IMR-90 (cell line): ENCODE measurements around the gene BRIP1. TPM values are rescaled to one million over a fixed set of nuclear protein-coding genes. Genes with fewer than 3 reads are reported as not detected.

ENCODE experiments used
- ATAC-seq: fragments of 200-7000 bp; cut with Tn5 transposase; 2 replicates; pipeline ENCODE4 v1.9.1; 2020; ENCODE audit warnings: low read depth, mild to moderate bottlenecking, moderate library complexity
- BruUV-seq: library from RNA; stranded (reverse); fragments of 400-500 nt; replicated peaks from 2 replicates; lab custom pipeline; 2021; lab: Mats Ljungman, UMichigan
- CTCF ChIA-PET: fragments of 300-600 bp; formaldehyde crosslinking; extraction: SDS; loops from one replicate; lab custom pipeline; 2021; ENCODE audit warnings: antibody characterized with exemption; lab: Yijun Ruan, JAX
- POLR2A ChIA-PET: fragments of 300-600 bp; sonication (Branson Sonifier 250); formaldehyde crosslinking; loops from one replicate; lab custom pipeline; 2022; ENCODE audit warnings: antibody characterized with exemption; ENCODE audit not compliant: unreplicated experiment; lab: Charles Lee
- DNase-seq: peaks from one replicate; pipeline ENCODE4 v3.0.0; 2013
- H2AFZ ChIP-seq: replicated peaks from 2 replicates; pipeline ENCODE3; 2013; ENCODE audit warnings: low read length, mild to moderate bottlenecking; ENCODE audit not compliant: poor library complexity
- H2AK5ac ChIP-seq: 2 replicates; pipeline ENCODE4 v1.6.1; 2013; ENCODE audit warnings: low read depth, low read length, inconsistent platforms
- H2AK9ac ChIP-seq: replicated peaks from 2 replicates; pipeline ENCODE3; 2013; ENCODE audit warnings: mild to moderate bottlenecking, low read depth, low read length, moderate library complexity; ENCODE audit not compliant: poor library complexity
- H2BK120ac ChIP-seq: 2 replicates; pipeline ENCODE4 v1.6.1; 2013; ENCODE audit warnings: low read depth, low read length, inconsistent platforms
- H2BK15ac ChIP-seq: 3 replicates; pipeline ENCODE4 v1.6.1; 2013; ENCODE audit warnings: low read depth, low read length, inconsistent platforms
- H2BK20ac ChIP-seq: 2 replicates; pipeline ENCODE4 v1.6.1; 2013; ENCODE audit warnings: low read depth, mild to moderate bottlenecking, inconsistent platforms, low read length, moderate library complexity
- H2BK5ac ChIP-seq: 2 replicates; pipeline ENCODE4 v1.6.1; 2013; ENCODE audit warnings: mild to moderate bottlenecking, low read depth, low read length, inconsistent platforms; ENCODE audit not compliant: poor library complexity, severe bottlenecking
- H3K14ac ChIP-seq: replicated peaks from 2 replicates; pipeline ENCODE4 v1.6.1; 2013; ENCODE audit warnings: low read depth, low read length, inconsistent platforms
- H3K18ac ChIP-seq: 2 replicates; pipeline ENCODE4 v1.6.1; 2013; ENCODE audit warnings: low read depth, low read length, control low read depth
- H3K23ac ChIP-seq: 2 replicates; pipeline ENCODE4 v1.6.1; 2013; ENCODE audit warnings: low read depth, low read length, inconsistent platforms
- H3K27ac ChIP-seq: 2 replicates; pipeline ENCODE4 v1.5.1; 2013; ENCODE audit warnings: mild to moderate bottlenecking, control low read depth, low read length; ENCODE audit not compliant: insufficient read depth
- H3K27me3 ChIP-seq: 2 replicates; pipeline ENCODE4 v1.6.1; 2013; ENCODE audit warnings: low read length; ENCODE audit not compliant: control insufficient read depth, insufficient read depth
- H3K36me3 ChIP-seq: 2 replicates; pipeline ENCODE4 v1.6.1; 2013; ENCODE audit warnings: low read length, mixed read lengths; ENCODE audit not compliant: control insufficient read depth, insufficient read depth
- H3K4ac ChIP-seq: 2 replicates; pipeline ENCODE4 v1.6.1; 2013; ENCODE audit warnings: low read depth, low read length, inconsistent platforms
- H3K4me1 ChIP-seq: 2 replicates; pipeline ENCODE4 v1.6.1; 2013; ENCODE audit warnings: low read length, mixed read lengths; ENCODE audit not compliant: control insufficient read depth, insufficient read depth
- H3K4me2 ChIP-seq: 2 replicates; pipeline ENCODE4 v1.6.1; 2013; ENCODE audit warnings: low read depth, mild to moderate bottlenecking, control low read depth, low read length, moderate library complexity
- H3K4me3 ChIP-seq: 2 replicates; pipeline ENCODE4 v1.5.1; 2013; ENCODE audit warnings: low read depth, mild to moderate bottlenecking, control low read depth, low read length, moderate library complexity; ENCODE audit not compliant: insufficient read depth
- H3K56ac ChIP-seq: 2 replicates; pipeline ENCODE4 v1.6.1; 2013; ENCODE audit warnings: low read length, inconsistent platforms; ENCODE audit not compliant: insufficient read depth; ENCODE audit errors: extremely low read depth
- H3K79me1 ChIP-seq, 2 experiments: 2 replicates each; pipeline ENCODE4 v1.6.1; 2013; ENCODE audit warnings: low read length in 2 of 2, inconsistent platforms in 1 of 2, low read depth in 1 of 2
- H3K9ac ChIP-seq: 2 replicates; pipeline ENCODE4 v1.6.1; 2013; ENCODE audit warnings: low read depth, low read length, control low read depth
- H3K9me1 ChIP-seq: 2 replicates; pipeline ENCODE4 v1.6.1; 2013; ENCODE audit warnings: low read length, inconsistent platforms; ENCODE audit not compliant: insufficient read depth
- H3K9me3 ChIP-seq: 2 replicates; pipeline ENCODE4 v1.6.1; 2013; ENCODE audit warnings: low read length; ENCODE audit not compliant: control insufficient read depth, insufficient read depth
- H4K20me1 ChIP-seq: 2 replicates; pipeline ENCODE4 v1.6.1; 2013; ENCODE audit warnings: low read length, inconsistent platforms; ENCODE audit not compliant: insufficient read depth
- H4K5ac ChIP-seq: 2 replicates; pipeline ENCODE4 v1.6.1; 2013; ENCODE audit warnings: mild to moderate bottlenecking, low read depth, low read length, control low read depth
- H4K8ac ChIP-seq, 2 experiments: 2 replicates each; pipeline ENCODE4 v1.6.1; 2013; ENCODE audit warnings: low read depth in 2 of 2, low read length in 2 of 2, control low read depth in 1 of 2, inconsistent platforms in 1 of 2
- H4K91ac ChIP-seq: 2 replicates; pipeline ENCODE4 v1.6.1; 2013; ENCODE audit warnings: low read depth, low read length, inconsistent platforms; ENCODE audit not compliant: insufficient read depth
- BHLHE40 ChIP-seq: fragments of 150-350 bp; IDR thresholded peaks from 2 replicates; pipeline ENCODE4 v1.6.1; 2016; ENCODE audit warnings: mild to moderate bottlenecking, low read depth, low read length
- CEBPB ChIP-seq: IDR thresholded peaks from 2 replicates; pipeline ENCODE4 v1.6.1; 2012; ENCODE audit warnings: low read depth, low read length, improper control_type of control experiment
- CHD1 ChIP-seq: IDR thresholded peaks from 2 replicates; pipeline ENCODE4 v1.6.1; 2012; ENCODE audit warnings: low read depth, low read length, improper control_type of control experiment
- ELK1 ChIP-seq: fragments of 150-350 bp; IDR thresholded peaks from 2 replicates; pipeline ENCODE4 v1.6.1; 2016; ENCODE audit warnings: low read depth, mild to moderate bottlenecking, low read length, moderate library complexity, borderline replicate concordance
- FOS ChIP-seq: fragments of 150-350 bp; IDR thresholded peaks from 2 replicates; pipeline ENCODE4 v1.6.1; 2016; ENCODE audit warnings: low read depth, low read length
- MAFK ChIP-seq: IDR thresholded peaks from 2 replicates; pipeline ENCODE4 v1.6.1; 2012; ENCODE audit warnings: low read depth, low read length, improper control_type of control experiment
- MAZ ChIP-seq: IDR thresholded peaks from 2 replicates; pipeline ENCODE4 v1.6.1; 2012; ENCODE audit warnings: low read depth, mild to moderate bottlenecking, low read length, improper control_type of control experiment, moderate library complexity, borderline replicate concordance
- MXI1 ChIP-seq: IDR thresholded peaks from 2 replicates; pipeline ENCODE4 v1.6.1; 2012; ENCODE audit warnings: low read depth, mild to moderate bottlenecking, low read length, moderate library complexity, borderline replicate concordance
- NFE2L2 ChIP-seq: fragments of 150-350 bp; IDR thresholded peaks from 2 replicates; pipeline ENCODE4 v1.6.1; 2016; ENCODE audit warnings: low read depth, mild to moderate bottlenecking, low read length
- POLR2A ChIP-seq: IDR thresholded peaks from 2 replicates; pipeline ENCODE4 v1.6.1; 2012; ENCODE audit warnings: mild to moderate bottlenecking, low read depth, low read length
- RAD21 ChIP-seq: IDR thresholded peaks from 2 replicates; pipeline ENCODE4 v1.6.1; 2012; ENCODE audit warnings: low read length, improper control_type of control experiment
- RCOR1 ChIP-seq: IDR thresholded peaks from 2 replicates; pipeline ENCODE4 v1.6.1; 2012; ENCODE audit warnings: mild to moderate bottlenecking, low read length, improper control_type of control experiment; ENCODE audit not compliant: insufficient replicate concordance
- RFX5 ChIP-seq: IDR thresholded peaks from 2 replicates; pipeline ENCODE4 v1.8.0; 2012; ENCODE audit warnings: low read depth, mild to moderate bottlenecking, low read length, moderate library complexity
- SMC3 ChIP-seq: fragments of 150-350 bp; IDR thresholded peaks from 2 replicates; pipeline ENCODE4 v1.6.1; 2016; ENCODE audit warnings: low read depth, mild to moderate bottlenecking, antibody characterized with exemption, low read length, moderate library complexity
- WGBS, 2 experiments: methylation state at CpG; one replicate each; pipeline versions ENCODE4 v1.1.5 to v1.1.7; 2013; ENCODE audit warnings: missing lambda C conversion rate in 2 of 2; ENCODE audit not compliant: insufficient read length in 1 of 2; ENCODE audit errors: extremely low coverage in 2 of 2; 5-methylcytosine and 5-hydroxymethylcytosine counted together
- dilution Hi-C: fragments of 300-500 bp; cut with HindIII; formaldehyde crosslinking; loops from one replicate; pipeline ENCODE4 v1.14.3; 2018; ENCODE audit warnings: low sequenced_read_pairs; ENCODE audit not compliant: unreplicated experiment
- in situ Hi-C: fragments of 300-500 bp; cut with MboI; formaldehyde crosslinking; loops from 3 replicates; pipeline ENCODE4 v1.14.3; 2019; ENCODE audit warnings: low sequenced_read_pairs, inconsistent platforms, mixed read lengths
- intact Hi-C: fragments of 100-400 bp; cut with micrococcal nuclease; formaldehyde crosslinking; loops from 2 replicates; pipeline ENCODE4 v1.10.0; 2022
- polyA plus RNA-seq, 3 experiments: library from polyadenylated mRNA; depleted of rRNA; stranded (reverse); fragments of >200 nt; gene quantifications; 2 replicates each; pipeline ENCODE4 v1.2.3, GENCODE V29; 2012; ENCODE audit warnings: low replicate concordance in 1 of 3
- total RNA-seq: library from RNA; depleted of rRNA; stranded (reverse); fragments of >200 nt; gene quantifications from 2 replicates; pipeline ENCODE4 v1.2.3, GENCODE V29; 2012
- TF ChIP-seq, protein P1 (sequence below): fragments of 150-350 bp; IDR thresholded peaks from 2 replicates; pipeline ENCODE4 v1.6.1; 2017; ENCODE audit warnings: mild to moderate bottlenecking, antibody characterized with exemption, low read length, low read depth
- TF ChIP-seq, protein P2 (sequence below): conservative IDR thresholded peaks from 2 replicates; pipeline ENCODE4 v1.5.1; 2012; ENCODE audit warnings: mild to moderate bottlenecking, low read depth, low read length, improper control_type of control experiment

The BRIP1 gene
- total and polyA plus RNA-seq, 2 of the 4 experiments (the other 2 are of a cell fraction): 6.1 to 19.7 TPM

DNA sequence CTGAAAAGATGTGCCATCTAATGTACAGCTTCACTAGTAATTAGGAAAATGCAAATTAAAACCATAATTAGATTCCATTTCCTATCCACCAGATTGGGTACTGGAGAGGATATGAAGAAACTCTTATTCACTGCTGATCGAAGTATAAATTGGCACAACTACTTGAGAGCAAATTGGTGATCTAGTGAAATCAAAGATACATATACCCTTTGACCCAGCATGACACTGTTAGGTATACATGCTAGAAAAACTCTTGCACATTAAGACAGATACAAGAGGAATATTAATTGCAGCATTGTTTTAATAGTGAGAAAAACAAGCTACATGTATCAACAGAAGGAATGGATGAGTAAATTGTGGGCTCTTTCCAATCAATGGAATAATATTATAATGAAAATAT is 48.8 kb downstream of the BRIP1 start:
- Histone ChIP-seq H3K27me3 (no peaks in the 10 kb centered on the region), H2BK15ac (no peak overlapping the region), H4K5ac (no peak overlapping the region), H2BK120ac (no peak overlapping the region), H3K56ac (no peak overlapping the region), H3K9ac (no peak overlapping the region), H3K9me1 (peaks cover 3% of the 10 kb centered on the region; the same call in 1 of the 2 replicates), H3K4me3 (no peak overlapping the region), H3K18ac (no peak overlapping the region), H3K4ac (no peak overlapping the region), H2AFZ (no peak overlapping the region), H3K79me1 (peaks cover 0 to 20% of the 10 kb centered on the region in 2 experiments; a peak in 2 of 4 replicates), H3K23ac (no peak overlapping the region), H3K4me2 (no peak overlapping the region), H2AK9ac (no peak overlapping the region), H2BK5ac (no peak overlapping the region), H3K36me3 (no peaks in the 10 kb centered on the region), H4K91ac (no peak overlapping the region), H2AK5ac (no peak overlapping the region), H3K9me3 (no peaks in the 10 kb centered on the region), H4K20me1 (no peaks in the 10 kb centered on the region), H3K4me1 (peaks cover 4% of the 10 kb centered on the region; the same call in 1 of the 2 replicates), H4K8ac (no peak overlapping the region), H3K14ac (no peak overlapping the region), H2BK20ac (no peak overlapping the region), H3K27ac (no peak overlapping the region)
- in situ Hi-C loops: no loop called here
- POLR2A ChIA-PET: no interaction called here
- no CpG with 5 or more reads among the region's 1 CpG for WGBS, 2 experiments
- intact Hi-C loops: no loop called here
- no peak for ATAC-seq
- no peak for DNase-seq
- no peak for TF ChIP-seq BHLHE40
- TF ChIP-seq ELK1: no peak
- TF ChIP-seq NFE2L2: no peak
- TF ChIP-seq, protein P1, sequence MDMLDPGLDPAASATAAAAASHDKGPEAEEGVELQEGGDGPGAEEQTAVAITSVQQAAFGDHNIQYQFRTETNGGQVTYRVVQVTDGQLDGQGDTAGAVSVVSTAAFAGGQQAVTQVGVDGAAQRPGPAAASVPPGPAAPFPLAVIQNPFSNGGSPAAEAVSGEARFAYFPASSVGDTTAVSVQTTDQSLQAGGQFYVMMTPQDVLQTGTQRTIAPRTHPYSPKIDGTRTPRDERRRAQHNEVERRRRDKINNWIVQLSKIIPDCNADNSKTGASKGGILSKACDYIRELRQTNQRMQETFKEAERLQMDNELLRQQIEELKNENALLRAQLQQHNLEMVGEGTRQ: no peak
- no peak for TF ChIP-seq MXI1
- TF ChIP-seq, protein P2, sequence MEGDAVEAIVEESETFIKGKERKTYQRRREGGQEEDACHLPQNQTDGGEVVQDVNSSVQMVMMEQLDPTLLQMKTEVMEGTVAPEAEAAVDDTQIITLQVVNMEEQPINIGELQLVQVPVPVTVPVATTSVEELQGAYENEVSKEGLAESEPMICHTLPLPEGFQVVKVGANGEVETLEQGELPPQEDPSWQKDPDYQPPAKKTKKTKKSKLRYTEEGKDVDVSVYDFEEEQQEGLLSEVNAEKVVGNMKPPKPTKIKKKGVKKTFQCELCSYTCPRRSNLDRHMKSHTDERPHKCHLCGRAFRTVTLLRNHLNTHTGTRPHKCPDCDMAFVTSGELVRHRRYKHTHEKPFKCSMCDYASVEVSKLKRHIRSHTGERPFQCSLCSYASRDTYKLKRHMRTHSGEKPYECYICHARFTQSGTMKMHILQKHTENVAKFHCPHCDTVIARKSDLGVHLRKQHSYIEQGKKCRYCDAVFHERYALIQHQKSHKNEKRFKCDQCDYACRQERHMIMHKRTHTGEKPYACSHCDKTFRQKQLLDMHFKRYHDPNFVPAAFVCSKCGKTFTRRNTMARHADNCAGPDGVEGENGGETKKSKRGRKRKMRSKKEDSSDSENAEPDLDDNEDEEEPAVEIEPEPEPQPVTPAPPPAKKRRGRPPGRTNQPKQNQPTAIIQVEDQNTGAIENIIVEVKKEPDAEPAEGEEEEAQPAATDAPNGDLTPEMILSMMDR: no peak
- no peak for TF ChIP-seq RFX5
- TF ChIP-seq RCOR1: no peak
- TF ChIP-seq POLR2A: no peak
- TF ChIP-seq FOS: no peak
- no peak for TF ChIP-seq CEBPB
- no peak for TF ChIP-seq RAD21
- TF ChIP-seq SMC3: no peak
- TF ChIP-seq MAZ: no peak
- no peak for TF ChIP-seq CHD1
- no peak for TF ChIP-seq MAFK
- CTCF ChIA-PET: no interaction called here
- no TSS peak for BruUV-seq
- dilution Hi-C loops: no loop called here
